GM23338 (cell line): ENCODE results near the gene TOP1.

ENCODE experiments used
- CREB1 ChIP-seq: fragments of 250-450 bp; sonication (Bioruptor Pico); IDR thresholded peaks from 2 replicates; pipeline ENCODE4 v1.5.0; 2020; ENCODE audit warnings: low read depth, mild to moderate bottlenecking, moderate library complexity
- CTCF ChIP-seq, 2 experiments: fragments of 200-600 bp in 1 of 2; sonication (generic) in 1 of 2; conservative IDR thresholded peaks; 2 replicates each; pipeline versions ENCODE4 v1.5.1 to v1.6.1; 2016 to 2017; ENCODE audit warnings: antibody characterized with exemption in 2 of 2, low read depth in 2 of 2, mild to moderate bottlenecking in 2 of 2, moderate library complexity in 1 of 2
- ETS1 ChIP-seq: IDR thresholded peaks from 2 replicates; pipeline ENCODE4 v1.6.1; 2016; ENCODE audit warnings: antibody characterized with exemption
- EZH2 ChIP-seq: fragments of 200-600 bp; sonication (generic); IDR thresholded peaks from one replicate; pipeline ENCODE4 v1.8.0; 2017; ENCODE audit warnings: antibody characterized with exemption, mild to moderate bottlenecking, low read depth; ENCODE audit not compliant: unreplicated experiment
- EZH2phosphoT487 ChIP-seq: fragments of 200-600 bp; sonication (generic); IDR thresholded peaks from one replicate; pipeline ENCODE4 v1.8.1; 2018; ENCODE audit warnings: antibody characterized with exemption; ENCODE audit not compliant: unreplicated experiment
- JUNB ChIP-seq: IDR thresholded peaks from one replicate; pipeline ENCODE4 v1.6.1; 2016; ENCODE audit warnings: antibody characterized with exemption; ENCODE audit not compliant: unreplicated experiment
- POLR2AphosphoS5 ChIP-seq: IDR thresholded peaks from 2 replicates; pipeline ENCODE4 v1.6.1; 2016; ENCODE audit warnings: antibody characterized with exemption, low read depth
- REST ChIP-seq: IDR thresholded peaks from one replicate; pipeline ENCODE4 v1.6.1; 2018; ENCODE audit warnings: antibody characterized with exemption; ENCODE audit not compliant: unreplicated experiment
- ZNF331 ChIP-seq: fragments of 250-450 bp; sonication (Bioruptor Pico); IDR thresholded peaks from 2 replicates; pipeline ENCODE4 v1.5.0; 2020; ENCODE audit warnings: low read depth, mild to moderate bottlenecking, moderate library complexity

GRCh38 chr20:41170386-41171105 is 141.9 kb downstream of the TOP1 start:
- TF ChIP-seq CTCF (conservative IDR thresholded peaks at IDR 0.05; ENCODE audit: low read depth in 2 of 2) (no peak), EZH2 (no peak), EZH2phosphoT487 (no peak), ZNF331 (CRISPR knock-in tag) (no peak), POLR2AphosphoS5 (no peak), REST (no peak), ETS1 (no peak), CREB1 (CRISPR knock-in tag) (no peak), JUNB (no peak)
